Mucosa of rectum (tissue), 2 donors: ENCODE data around the gene TMEM192.
"Not testable (repeated sequence)": the region's sequence is repeated elsewhere in the genome, so short reads cannot be mapped to it uniquely, and the experiment has no call there.

ENCODE experiments used
- H3K27ac ChIP-seq, 2 donors: one replicate each; pipeline ENCODE4 v1.7.0; 2013; ENCODE audit warnings: inconsistent platforms in 2 of 2, low read depth in 2 of 2, low read length in 2 of 2
- H3K27me3 ChIP-seq, 2 donors: one replicate each; pipeline ENCODE4 v1.7.0; 2013; ENCODE audit warnings: low read length in 2 of 2; ENCODE audit not compliant: control insufficient read depth in 2 of 2, insufficient read depth in 2 of 2
- H3K36me3 ChIP-seq, 2 donors: one replicate each; pipeline ENCODE4 v1.7.0; 2013; ENCODE audit warnings: low read length in 2 of 2; ENCODE audit not compliant: control insufficient read depth in 2 of 2, insufficient read depth in 2 of 2
- H3K4me1 ChIP-seq, 2 donors: one replicate each; pipeline ENCODE4 v1.7.0; 2013; ENCODE audit warnings: low read length in 2 of 2, mild to moderate bottlenecking in 1 of 2; ENCODE audit not compliant: control insufficient read depth in 2 of 2, insufficient read depth in 2 of 2
- H3K4me3 ChIP-seq, 2 donors: one replicate each; pipeline ENCODE4 v1.7.0; 2013; ENCODE audit warnings: low read length in 2 of 2
- H3K9ac ChIP-seq, 2 donors: one replicate each; pipeline ENCODE4 v1.7.0; 2013; ENCODE audit warnings: low read length in 2 of 2, low read depth in 1 of 2, mild to moderate bottlenecking in 1 of 2
- H3K9me3 ChIP-seq, 2 donors: one replicate each; pipeline ENCODE4 v1.7.0; 2013; ENCODE audit warnings: low read length in 2 of 2; ENCODE audit not compliant: control insufficient read depth in 2 of 2
- donor health status: healthy.
- donor health status: Normal muscosa, but diverticular disease.

Gene TMEM192

DNA sequence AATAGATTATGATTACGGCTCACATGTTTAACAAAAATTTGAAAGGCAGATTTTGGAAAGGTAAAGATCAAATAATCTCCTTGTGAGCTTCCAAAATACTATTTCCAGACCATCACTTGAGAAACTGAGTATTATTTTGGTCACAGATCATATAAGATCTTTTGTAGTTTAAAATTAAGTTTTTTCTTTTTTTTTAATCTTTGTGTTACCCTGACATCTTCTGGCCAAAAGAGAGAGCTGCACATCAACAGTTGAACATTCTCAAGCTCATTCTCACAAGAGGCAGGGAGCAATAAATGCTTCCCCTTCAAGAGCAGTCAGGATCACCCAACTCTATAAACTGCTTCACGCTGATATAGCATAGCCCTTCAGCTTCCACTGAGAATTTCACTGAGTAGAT is 15.9 kb downstream of the TMEM192 start:
- Histone ChIP-seq H3K9me3 (no peaks in the 10 kb centered on the region), H3K27me3 (no peaks in the 10 kb centered on the region), H3K36me3 (peaks cover 9 to 15% of the 10 kb centered on the region in 2 donors), H3K4me3 (no peak overlapping the region), H3K9ac (no peak overlapping the region), H3K4me1 (no peaks in the 10 kb centered on the region), H3K27ac (no peak overlapping the region)

DNA sequence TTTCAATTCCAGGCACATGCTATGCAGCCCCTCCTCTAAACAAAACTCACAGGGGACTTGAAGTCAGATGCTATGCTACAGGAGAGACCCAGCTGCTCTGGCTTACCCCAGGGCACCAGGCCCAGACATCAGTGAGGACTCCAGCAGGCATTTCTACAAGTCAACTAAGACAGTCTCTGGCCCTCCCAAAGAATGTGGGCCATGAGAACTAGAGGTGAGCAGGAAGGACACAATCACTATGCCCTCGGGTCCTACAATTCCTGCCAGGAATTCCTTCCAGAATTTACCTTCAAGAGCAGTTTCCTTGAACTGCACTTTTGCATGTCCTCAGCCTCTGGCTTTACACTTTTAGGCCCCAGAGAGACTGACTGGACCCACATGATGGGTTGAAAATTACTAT is 17.4 kb downstream of the TMEM192 start:
- H3K36me3 ChIP-seq = peaks cover 5 to 10% of the 10 kb centered on the region in 2 donors
- no peak overlapping the region for H3K4me3 ChIP-seq
- no peaks in the 10 kb centered on the region for H3K9me3 ChIP-seq
- no peak overlapping the region for H3K9ac ChIP-seq
- no peaks in the 10 kb centered on the region for H3K4me1 ChIP-seq
- no peak overlapping the region for H3K27ac ChIP-seq
- no peaks in the 10 kb centered on the region for H3K27me3 ChIP-seq

DNA sequence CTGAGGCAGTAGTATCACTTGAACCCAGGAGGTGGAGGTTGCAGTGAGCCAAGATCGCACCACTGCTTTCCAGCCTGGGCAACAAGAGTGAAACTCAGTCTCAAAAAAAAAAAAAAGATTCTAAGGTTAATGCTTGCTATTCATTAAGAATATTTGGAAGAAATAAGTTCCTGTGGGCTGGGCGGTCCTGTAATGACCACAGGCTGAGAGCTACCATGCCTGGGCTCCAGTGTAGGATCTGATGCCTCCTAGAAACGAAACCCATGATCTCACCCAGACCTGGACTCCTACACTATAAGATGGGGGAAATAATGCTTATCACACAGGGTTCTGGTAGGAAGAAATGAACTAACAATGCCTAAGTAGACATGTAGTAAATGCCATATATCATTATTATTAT is 17.8 kb downstream of the TMEM192 start:
- Histone ChIP-seq H3K9me3 (no peaks in the 10 kb centered on the region), H3K36me3 (peaks cover 5 to 10% of the 10 kb centered on the region in 2 donors), H3K9ac (no peak overlapping the region)

DNA sequence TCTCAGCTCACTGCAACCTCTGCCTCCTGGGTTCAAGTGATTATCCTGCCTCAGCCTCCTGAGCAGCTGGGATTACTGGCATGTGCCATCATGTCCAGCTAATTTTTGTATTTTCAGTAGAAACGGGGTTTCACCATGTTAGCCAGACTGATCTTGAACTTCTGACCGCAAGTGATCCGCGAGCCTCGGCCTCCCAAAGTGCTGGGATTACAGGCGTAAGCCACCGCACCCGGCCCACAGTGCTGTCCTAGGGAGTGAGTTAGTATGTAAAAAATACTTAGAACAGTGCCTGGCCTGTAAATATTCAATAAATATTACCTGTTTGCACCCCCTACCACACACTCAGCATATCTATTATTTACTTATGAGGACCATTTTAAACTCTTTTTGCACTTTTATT is 20.5 kb downstream of the TMEM192 start:
- not testable (repeated sequence) for H3K27ac ChIP-seq, H3K4me1 ChIP-seq, H3K27me3 ChIP-seq, H3K9me3 ChIP-seq, H3K9ac ChIP-seq, H3K4me3 ChIP-seq
- peaks cover 10 to 21% of the 10 kb centered on the region in 2 donors for H3K36me3 ChIP-seq

More for the DNA sequence above, 17.8 kb downstream of the TMEM192 start:
- Histone ChIP-seq H3K27me3 (no peaks in the 10 kb centered on the region), H3K27ac (no peak overlapping the region), H3K4me3 (no peak overlapping the region), H3K4me1 (no peaks in the 10 kb centered on the region)

DNA sequence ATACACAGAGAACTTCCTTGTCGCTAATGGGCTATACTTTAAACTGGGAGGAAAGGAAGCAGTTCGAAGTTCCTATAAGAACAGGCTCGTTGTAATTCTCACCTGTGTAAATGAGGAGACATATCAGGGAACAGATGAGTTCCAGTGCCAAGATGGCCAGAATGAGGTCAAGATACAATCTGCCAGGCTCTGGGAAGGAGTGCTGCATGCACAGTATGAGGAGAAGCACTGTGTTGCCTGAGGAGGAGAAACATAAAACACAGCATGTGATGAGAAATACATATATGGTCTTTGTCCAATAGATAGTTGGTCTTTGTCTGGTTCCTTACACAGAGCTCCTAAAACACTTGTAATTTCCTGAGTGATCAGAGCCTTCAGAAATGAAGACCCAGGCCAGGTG is 24.3 kb downstream of the TMEM192 start:
- H3K4me1 ChIP-seq = no peaks in the 10 kb centered on the region
- H3K27ac ChIP-seq = no peak overlapping the region
- no peak overlapping the region for H3K9ac ChIP-seq
- H3K4me3 ChIP-seq = no peak overlapping the region
- no peaks in the 10 kb centered on the region for H3K27me3 ChIP-seq
- no peaks in the 10 kb centered on the region for H3K9me3 ChIP-seq
- peaks cover 18 to 30% of the 10 kb centered on the region in 2 donors for H3K36me3 ChIP-seq

DNA sequence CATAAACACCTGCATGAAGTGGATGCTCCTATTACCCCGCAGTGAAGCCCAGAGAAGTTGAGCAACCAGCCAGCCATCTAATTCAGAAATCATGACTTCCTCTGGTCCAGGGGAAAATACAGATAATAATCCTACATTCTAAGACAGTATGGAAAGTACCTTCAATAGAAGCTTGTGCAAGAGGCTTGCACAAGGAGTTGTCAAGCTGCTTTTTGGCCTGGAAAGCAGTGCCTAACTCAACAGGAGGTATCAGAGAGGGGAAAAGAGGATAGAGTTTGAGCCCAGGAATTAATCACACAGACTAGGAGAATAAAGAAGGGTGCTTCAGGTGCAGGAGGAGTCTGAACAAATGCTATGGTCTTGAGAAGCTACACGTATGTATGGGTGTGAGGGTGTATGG is 26.7 kb downstream of the TMEM192 start:
- H3K9me3 ChIP-seq = no peaks in the 10 kb centered on the region
- H3K27ac ChIP-seq = no peak overlapping the region
- no peaks in the 10 kb centered on the region for H3K27me3 ChIP-seq
- H3K4me3 ChIP-seq = no peak overlapping the region
- H3K4me1 ChIP-seq = no peaks in the 10 kb centered on the region
- H3K36me3 ChIP-seq = peaks cover 18 to 30% of the 10 kb centered on the region in 2 donors
- H3K9ac ChIP-seq = no peak overlapping the region

DNA sequence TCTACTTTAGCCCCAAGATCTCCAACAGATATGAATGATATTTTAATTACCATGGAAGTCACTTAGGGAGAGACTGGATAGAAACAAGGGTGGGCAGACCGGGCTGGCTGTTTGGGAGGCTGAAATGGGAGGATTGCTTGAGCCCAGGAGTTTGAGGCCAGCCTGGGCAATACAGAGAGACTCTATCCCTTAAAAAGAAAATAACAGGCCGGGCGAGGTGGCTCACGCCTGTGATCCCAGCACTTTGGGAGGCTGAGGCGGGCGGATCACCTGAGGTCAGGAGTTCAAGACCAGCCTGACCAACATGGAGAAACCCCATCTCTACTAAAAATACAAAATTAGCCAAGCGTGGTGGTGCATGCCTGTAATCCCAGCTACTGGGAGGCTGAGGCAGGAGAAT is 27.9 kb downstream of the TMEM192 start:
- H3K36me3 ChIP-seq = peaks cover 18 to 30% of the 10 kb centered on the region in 2 donors
- not testable (repeated sequence) for H3K9me3 ChIP-seq, H3K4me1 ChIP-seq

DNA sequence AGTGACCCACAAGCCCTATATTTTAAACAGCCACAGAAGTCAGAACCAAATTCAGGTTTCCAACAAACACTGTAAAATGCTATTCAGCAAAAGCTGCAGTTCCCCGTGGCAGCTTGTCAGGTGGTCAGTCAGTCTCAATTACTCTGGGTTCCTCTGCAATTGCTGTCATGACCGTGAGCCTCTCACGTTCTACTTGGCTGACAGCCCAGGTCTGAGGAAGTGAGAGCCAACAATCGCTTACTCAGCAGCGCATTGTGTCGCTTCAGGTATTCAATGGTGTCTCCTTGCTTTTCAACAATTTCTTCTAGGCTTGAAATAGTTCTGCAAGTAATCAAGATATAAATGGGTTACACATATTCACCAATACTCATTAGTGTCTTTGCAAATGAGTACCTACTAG is 33.2 kb downstream of the TMEM192 start:
- Histone ChIP-seq H3K36me3 (peaks cover 2 to 3% of the 10 kb centered on the region in 2 donors), H3K4me1 (peaks cover 4 to 17% of the 10 kb centered on the region in 2 donors), H3K4me3 (no peak overlapping the region), H3K9me3 (no peaks in the 10 kb centered on the region), H3K27ac (peak overlapping the region in 1 of 2 donors; percentile 10), H3K9ac (no peak overlapping the region), H3K27me3 (no peaks in the 10 kb centered on the region)

More for the DNA sequence above, 27.9 kb downstream of the TMEM192 start:
- not testable (repeated sequence) for H3K9ac ChIP-seq, H3K27me3 ChIP-seq, H3K27ac ChIP-seq, H3K4me3 ChIP-seq

DNA sequence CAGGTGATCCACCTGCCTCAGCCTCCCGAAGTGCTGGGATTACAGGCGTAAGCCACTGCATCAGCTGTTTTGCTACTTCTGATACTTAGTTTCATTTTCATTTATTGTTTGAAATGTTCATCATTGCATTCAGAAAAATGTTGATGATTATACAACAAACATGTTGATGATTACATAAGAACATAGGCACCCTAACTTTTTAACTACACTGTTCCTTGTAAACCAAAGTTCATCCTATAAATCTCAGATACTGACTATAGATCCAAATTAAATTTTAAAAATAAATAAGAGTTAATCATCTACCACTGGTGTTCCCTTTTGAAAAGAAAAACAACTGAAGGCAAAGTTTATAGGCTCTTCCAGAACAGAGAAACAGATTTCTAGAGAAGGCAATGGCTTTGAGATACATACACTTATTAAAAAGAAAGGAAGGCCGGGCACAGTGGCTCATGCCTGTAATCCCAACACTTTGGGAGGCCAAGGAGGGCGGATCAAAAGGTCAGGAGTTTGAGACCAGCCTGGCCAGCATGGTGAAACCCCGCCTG is 35.6 kb downstream of the TMEM192 start:
- H3K4me3 ChIP-seq = no peak overlapping the region
- no peak overlapping the region for H3K9ac ChIP-seq
- H3K4me1 ChIP-seq = peaks cover 4 to 17% of the 10 kb centered on the region in 2 donors
- no peaks in the 10 kb centered on the region for H3K9me3 ChIP-seq
- peak overlapping the region; percentile 24 to 37 for H3K27ac ChIP-seq
- H3K27me3 ChIP-seq = no peaks in the 10 kb centered on the region
- peaks cover 0 to 2% of the 10 kb centered on the region in 2 donors for H3K36me3 ChIP-seq

DNA sequence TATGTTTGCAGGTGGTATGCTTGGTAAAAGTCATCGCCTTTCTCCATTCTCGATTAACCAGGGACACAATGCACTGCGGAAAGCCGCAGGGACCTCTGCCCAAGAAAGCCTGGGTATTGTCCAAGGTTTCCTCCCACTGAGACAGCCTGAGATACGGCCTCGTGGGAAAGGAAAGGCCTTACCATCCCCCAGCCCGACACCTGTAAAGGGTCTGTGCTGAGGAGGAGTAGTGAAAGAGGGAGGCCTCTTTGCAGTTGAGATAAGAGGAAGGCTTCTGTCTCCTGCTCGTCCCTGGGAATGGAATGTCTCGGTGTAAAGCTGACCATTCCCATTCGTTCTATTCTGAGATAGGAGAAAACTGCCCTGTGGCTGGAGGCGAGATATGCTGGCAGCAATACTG is 39.3 kb downstream of the TMEM192 start:
- H3K36me3 ChIP-seq, H3K4me3 ChIP-seq, H3K27ac ChIP-seq: not testable (repeated sequence)

DNA sequence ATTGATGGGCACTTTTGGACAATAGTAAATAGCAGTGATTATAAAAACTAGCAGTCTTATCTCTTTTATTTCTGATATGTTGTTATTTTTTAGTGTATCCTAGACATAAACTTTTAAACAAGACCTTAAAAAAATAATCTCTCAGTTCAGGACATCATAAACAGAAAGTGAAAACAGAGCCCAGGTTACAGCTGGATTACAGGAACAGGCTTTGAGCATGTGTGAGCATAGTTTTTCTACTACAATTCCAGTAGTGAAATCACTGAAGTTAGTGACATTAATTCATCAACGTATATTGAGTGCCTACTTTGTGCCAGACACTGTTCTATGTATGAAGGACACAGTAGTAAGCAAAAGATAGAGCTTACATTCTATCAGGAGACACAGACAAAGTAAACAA is 42.1 kb downstream of the TMEM192 start:
- no peaks in the 10 kb centered on the region for H3K4me1 ChIP-seq
- H3K27me3 ChIP-seq = no peaks in the 10 kb centered on the region
- no peak overlapping the region for H3K4me3 ChIP-seq
- no peak overlapping the region for H3K9ac ChIP-seq
- no peaks in the 10 kb centered on the region for H3K36me3 ChIP-seq
- H3K9me3 ChIP-seq = no peaks in the 10 kb centered on the region
- no peak overlapping the region for H3K27ac ChIP-seq

More for the DNA sequence above, 39.3 kb downstream of the TMEM192 start:
- H3K27me3 ChIP-seq, H3K9me3 ChIP-seq, H3K4me1 ChIP-seq, H3K9ac ChIP-seq: not testable (repeated sequence)
